Effector memory CD8-positive, alpha-beta T cell (primary cell): ENCODE data around the gene TNRC6B.
"Not testable (repeated sequence)": the region's sequence is repeated elsewhere in the genome, so short reads cannot be mapped to it uniquely, and the experiment has no call there.

Experiments used
- ATAC-seq: fragments of 150-1000 bp; cut with Tn5 transposase; replicated peaks from 2 replicates; pipeline ENCODE4 v1.10.0; 2021; ENCODE audit warnings: mild to moderate bottlenecking, moderate library complexity
- DNase-seq, 3 experiments: peaks; one replicate each; pipeline ENCODE4 v3.0.0; 2021
- H3K27ac Mint-ChIP-seq, 2 donors: one replicate each; pipeline ENCODE4 v1.8.0; 2022; ENCODE audit warnings: mild to moderate bottlenecking in 2 of 2, mixed read lengths in 2 of 2, moderate library complexity in 2 of 2
- H3K27me3 Mint-ChIP-seq, 2 donors: one replicate each; pipeline ENCODE4 v1.8.0; 2022; ENCODE audit warnings: mixed read lengths in 2 of 2
- H3K36me3 Mint-ChIP-seq: one replicate; pipeline ENCODE4 v1.8.0; 2022; ENCODE audit warnings: mild to moderate bottlenecking, moderate library complexity, mixed read lengths; ENCODE audit not compliant: insufficient read depth
- H3K4me1 Mint-ChIP-seq, 2 donors: one replicate each; pipeline ENCODE4 v1.8.0; 2022; ENCODE audit warnings: low read depth in 2 of 2, mixed read lengths in 2 of 2
- H3K4me3 Mint-ChIP-seq, 2 donors: one replicate each; pipeline ENCODE4 v1.8.0; 2022; ENCODE audit warnings: mild to moderate bottlenecking in 2 of 2, mixed read lengths in 2 of 2, moderate library complexity in 2 of 2
- H3K9me3 Mint-ChIP-seq, 2 donors: one replicate each; pipeline ENCODE4 v1.8.0; 2022; ENCODE audit warnings: mixed read lengths in 2 of 2

Gene TNRC6B

DNA sequence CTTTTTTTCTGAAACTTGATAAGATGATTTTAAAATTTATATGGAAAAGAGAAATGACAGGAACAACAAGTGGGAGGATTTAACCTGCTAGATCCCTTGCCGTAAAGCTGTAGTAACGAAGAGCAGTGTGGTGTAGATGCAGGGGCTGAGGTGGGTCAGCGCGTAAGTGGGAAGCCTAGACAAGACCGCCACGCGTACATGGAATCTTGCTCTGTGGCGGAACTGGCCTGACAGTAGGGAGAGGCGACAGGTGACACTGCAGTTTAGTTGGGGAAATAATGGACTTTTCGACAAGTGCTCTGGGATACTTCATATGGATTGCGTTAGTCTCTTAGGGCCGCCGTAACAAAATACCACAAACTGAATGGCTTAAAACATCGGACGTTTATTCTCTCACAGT, 28.8 kb downstream of the TNRC6B start:
- H3K36me3 Mint-ChIP-seq: peaks cover 5% of the 10 kb centered on the region
- H3K27ac Mint-ChIP-seq: peak overlapping the region in 1 of 2 donors; percentile 68
- ATAC-seq: no peak
- peaks cover 36 to 67% of the 10 kb centered on the region in 2 donors for H3K4me1 Mint-ChIP-seq
- H3K9me3 Mint-ChIP-seq: no peaks in the 10 kb centered on the region
- H3K27me3 Mint-ChIP-seq: no peaks in the 10 kb centered on the region
- H3K4me3 Mint-ChIP-seq: no peak overlapping the region
- no peak for DNase-seq

DNA sequence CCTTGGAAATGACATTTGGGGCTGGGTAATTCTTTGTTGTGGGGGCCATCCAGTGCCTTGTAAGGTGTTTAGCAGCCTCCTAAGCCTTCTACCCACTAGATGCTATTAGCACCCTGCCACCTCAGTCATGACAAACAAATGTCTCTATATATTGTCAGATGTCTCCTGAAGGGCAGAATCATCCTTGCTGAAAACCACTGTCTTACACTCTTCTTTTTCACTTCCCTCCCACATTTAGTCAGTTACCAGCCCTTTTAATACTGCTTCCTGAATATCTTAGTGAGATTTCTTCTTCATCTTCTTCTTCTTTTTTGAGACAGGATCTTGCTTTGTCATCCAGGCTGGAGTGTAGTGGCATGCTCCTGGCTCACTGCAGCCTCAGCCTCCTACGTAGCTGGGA, 33.1 kb downstream of the TNRC6B start:
- no peaks in the 10 kb centered on the region for H3K27me3 Mint-ChIP-seq
- peaks cover 45 to 77% of the 10 kb centered on the region in 2 donors for H3K4me1 Mint-ChIP-seq
- DNase-seq (no peak), ATAC-seq (peak; percentile 62)
- peaks cover 9% of the 10 kb centered on the region for H3K36me3 Mint-ChIP-seq
- no peaks in the 10 kb centered on the region for H3K9me3 Mint-ChIP-seq
- H3K4me3 Mint-ChIP-seq: no peak overlapping the region
- H3K27ac Mint-ChIP-seq: peak overlapping the region; percentile 14 to 88

DNA sequence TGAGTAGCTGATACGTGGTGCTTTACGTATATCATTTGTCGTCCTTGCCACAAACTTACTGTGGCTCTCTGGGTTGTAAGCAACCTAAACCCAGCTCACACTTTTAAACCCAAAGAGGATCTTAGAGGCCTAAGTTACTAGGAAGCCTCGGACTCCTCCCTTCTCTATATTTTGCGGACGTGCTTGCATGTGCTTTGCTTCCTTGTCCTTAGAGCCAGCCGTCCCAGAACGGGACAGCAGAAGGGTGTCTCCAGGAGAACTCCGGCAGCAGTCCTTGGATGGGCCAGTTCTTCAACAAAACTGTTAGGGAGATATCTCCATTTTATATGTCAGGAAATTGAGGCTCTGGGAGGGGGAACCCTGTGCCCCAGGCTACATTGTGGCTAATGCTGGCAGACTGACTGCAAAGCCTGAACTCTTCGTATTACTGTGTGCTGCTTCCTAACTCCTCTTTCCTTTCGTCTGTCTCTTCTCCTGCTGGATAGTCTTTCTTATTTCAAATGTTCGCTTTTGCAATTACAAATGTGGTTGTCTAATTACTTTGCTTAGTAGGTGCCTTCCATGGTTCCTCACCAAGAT, 33.8 kb downstream of the TNRC6B start:
- ATAC-seq: no peak
- peaks cover 52 to 81% of the 10 kb centered on the region in 2 donors for H3K4me1 Mint-ChIP-seq
- peaks cover 9% of the 10 kb centered on the region for H3K36me3 Mint-ChIP-seq
- H3K9me3 Mint-ChIP-seq: no peaks in the 10 kb centered on the region
- no peak overlapping the region for H3K4me3 Mint-ChIP-seq
- peak overlapping the region; percentile 14 to 88 for H3K27ac Mint-ChIP-seq
- no peaks in the 10 kb centered on the region for H3K27me3 Mint-ChIP-seq
- DNase-seq: no peak

DNA sequence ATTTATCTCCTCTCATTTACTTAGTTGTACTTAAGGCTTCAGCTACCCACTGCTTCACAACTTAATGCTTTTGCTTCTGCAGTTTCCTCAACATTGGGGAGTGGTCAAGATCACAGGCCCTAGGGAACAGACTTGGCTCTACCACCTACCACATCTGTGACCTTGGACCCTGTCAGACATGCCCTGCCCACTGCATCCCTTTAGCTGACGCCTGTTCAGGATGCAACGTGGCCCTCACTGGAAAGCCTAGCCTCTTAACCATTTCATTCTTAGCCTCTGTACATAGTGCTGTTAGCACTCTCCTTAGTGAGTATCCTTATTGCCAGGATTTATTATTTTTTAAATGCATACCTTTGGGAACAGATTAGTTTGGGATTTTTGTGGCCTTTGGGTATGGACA, 34.4 kb downstream of the TNRC6B start:
- Mint-ChIP-seq H3K27me3 (no peaks in the 10 kb centered on the region), H3K4me1 (peaks cover 57 to 83% of the 10 kb centered on the region in 2 donors), H3K36me3 (peaks cover 5% of the 10 kb centered on the region), H3K4me3 (no peak overlapping the region), H3K9me3 (no peaks in the 10 kb centered on the region), H3K27ac (peak overlapping the region; percentile 14 to 86)
- no peak for DNase-seq
- ATAC-seq: no peak

DNA sequence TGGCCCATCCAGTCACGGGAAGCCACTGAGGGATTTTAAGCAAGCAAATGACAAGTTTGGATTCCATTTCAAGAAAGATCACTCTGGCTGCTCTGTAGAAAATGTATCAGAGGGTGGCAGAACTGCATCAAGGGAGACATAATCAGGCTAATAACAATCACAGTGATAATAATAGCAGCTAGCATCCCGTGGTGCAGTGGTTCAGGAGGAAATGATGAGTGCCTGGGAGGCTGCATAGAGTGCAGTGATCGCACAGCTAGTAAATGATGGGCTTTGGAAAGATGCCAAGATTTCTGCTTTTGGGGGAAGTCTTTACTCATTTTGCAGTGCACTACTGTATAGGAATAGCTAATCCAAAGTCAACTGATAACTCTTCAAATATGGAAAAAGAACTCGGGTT, 35.8 kb downstream of the TNRC6B start:
- DNase-seq: no peak
- no peak for ATAC-seq
- Mint-ChIP-seq H3K27me3 (no peaks in the 10 kb centered on the region), H3K36me3 (peaks cover 4% of the 10 kb centered on the region), H3K27ac (peak overlapping the region; percentile 86 to 89), H3K9me3 (no peaks in the 10 kb centered on the region), H3K4me3 (no peak overlapping the region), H3K4me1 (peaks cover 64 to 83% of the 10 kb centered on the region in 2 donors)

DNA sequence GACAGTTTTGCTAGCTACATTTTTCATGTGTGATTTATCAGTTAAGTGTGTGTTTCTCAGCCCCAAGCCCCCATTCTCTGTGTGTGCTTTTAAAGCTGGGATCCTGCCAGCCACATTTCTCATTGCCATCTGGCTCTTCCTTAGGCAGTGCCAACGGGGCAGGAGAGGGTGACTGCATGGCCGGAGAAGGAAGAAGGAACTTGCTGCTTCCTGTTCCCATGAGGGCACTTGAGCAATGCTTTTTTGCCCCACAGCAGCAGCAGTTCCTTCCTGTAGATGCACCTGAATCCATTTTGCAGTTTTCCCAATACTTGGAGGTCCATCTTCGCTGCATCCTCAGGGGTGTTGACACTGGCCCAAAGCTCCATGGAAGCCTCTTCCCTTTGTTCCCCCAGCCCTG, 37.5 kb downstream of the TNRC6B start:
- peak overlapping the region; percentile 67 to 72 for H3K4me3 Mint-ChIP-seq

DNA sequence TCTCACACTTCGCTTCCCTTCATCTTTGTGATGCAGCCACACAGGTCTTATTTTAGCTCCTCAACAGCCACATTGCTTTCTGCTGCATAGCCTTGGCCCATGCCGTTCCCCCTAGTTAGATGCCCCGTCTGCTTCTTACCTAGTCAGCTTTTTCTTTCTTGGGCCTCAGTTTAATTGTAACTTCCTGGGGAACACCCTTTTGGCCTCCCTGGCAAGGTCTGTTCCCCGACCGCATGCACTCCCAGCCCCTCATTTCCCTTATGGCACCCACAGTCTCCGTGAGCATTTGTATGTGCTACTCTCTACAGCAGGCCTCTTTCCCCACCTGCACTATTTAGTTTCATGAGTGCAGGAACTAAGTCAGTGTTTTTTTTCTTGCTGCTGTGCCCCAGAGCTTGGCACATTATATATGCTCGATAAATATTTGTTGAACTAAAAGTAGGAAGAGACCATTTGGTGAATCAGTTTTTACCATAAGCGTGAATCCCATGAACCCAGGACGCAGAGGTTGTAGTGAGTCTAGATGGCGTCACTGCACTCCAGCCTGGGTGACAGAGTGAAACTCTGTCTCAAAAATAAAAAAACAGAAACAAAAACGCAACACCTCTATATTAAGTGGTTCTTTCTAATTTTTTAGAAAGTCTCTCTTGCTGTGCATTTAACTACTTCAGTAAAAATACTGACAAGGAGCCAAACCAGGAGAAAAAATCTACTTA, 38.5 kb downstream of the TNRC6B start:
- Mint-ChIP-seq H3K27me3 (no peaks in the 10 kb centered on the region), H3K4me1 (peaks cover 69 to 80% of the 10 kb centered on the region in 2 donors), H3K9me3 (no peaks in the 10 kb centered on the region), H3K27ac (peak overlapping the region; percentile 86 to 89), H3K4me3 (peak overlapping the region; percentile 67 to 72), H3K36me3 (peaks cover 4% of the 10 kb centered on the region)
- peak; percentile 85 for ATAC-seq
- peak; percentile 21 to 28 (median 27) for DNase-seq

More for the DNA sequence above, 37.5 kb downstream of the TNRC6B start:
- Mint-ChIP-seq H3K36me3 (peaks cover 4% of the 10 kb centered on the region), H3K27ac (peak overlapping the region; percentile 86 to 89), H3K9me3 (no peaks in the 10 kb centered on the region), H3K4me1 (peaks cover 77 to 87% of the 10 kb centered on the region in 2 donors), H3K27me3 (no peaks in the 10 kb centered on the region)
- ATAC-seq (no peak), DNase-seq (no peak)

DNA sequence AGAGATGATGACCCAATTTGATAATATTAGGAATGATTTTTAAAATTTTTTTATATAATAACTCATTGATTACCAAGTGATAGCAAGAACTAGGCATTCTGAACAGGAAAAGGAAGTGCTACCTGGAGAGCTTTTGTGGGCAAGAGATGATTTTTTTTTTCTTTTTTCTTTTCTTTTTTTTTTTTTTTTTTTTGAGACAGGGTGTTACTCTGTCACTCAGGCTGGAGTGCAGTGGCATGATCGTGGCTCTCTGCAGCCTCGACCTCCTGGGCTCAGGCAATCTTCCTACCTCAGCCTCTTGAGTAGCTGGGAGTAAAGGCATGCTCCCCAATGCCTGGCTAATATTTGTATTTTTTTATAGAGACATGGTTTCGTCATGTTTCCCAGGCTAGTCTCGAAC, 40.4 kb downstream of the TNRC6B start:
- peaks cover 65 to 75% of the 10 kb centered on the region in 2 donors for H3K4me1 Mint-ChIP-seq

DNA sequence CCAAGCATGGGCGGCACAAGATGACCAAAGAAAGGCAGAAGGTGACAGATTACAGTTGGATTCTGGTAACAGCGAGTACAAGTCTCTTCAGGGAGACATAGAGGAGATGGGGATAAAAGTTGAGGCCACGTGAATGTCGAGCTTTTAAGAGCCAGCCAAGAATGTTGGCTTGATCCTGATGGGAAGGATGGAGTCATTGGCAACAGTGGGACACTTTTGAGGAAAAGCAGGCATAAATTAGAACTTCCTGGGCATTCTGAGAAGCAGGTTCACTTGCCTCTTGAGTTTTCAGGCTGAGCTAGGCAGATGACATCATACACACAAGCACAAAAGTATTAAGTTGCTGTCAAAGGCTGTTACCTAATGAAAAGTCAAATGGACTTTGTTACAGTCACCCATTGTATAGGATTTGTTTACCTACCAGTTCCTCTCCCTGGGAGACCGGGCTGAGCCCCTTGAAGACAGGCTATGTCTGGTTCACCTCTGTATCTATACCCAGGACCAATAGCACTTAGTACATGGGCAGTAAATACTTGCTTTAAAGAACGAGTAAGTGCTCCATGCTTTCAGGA, 41.1 kb downstream of the TNRC6B start:
- H3K27me3 Mint-ChIP-seq: no peaks in the 10 kb centered on the region
- peak overlapping the region; percentile 84 to 85 for H3K27ac Mint-ChIP-seq
- peaks cover 61 to 72% of the 10 kb centered on the region in 2 donors for H3K4me1 Mint-ChIP-seq
- H3K4me3 Mint-ChIP-seq: peak overlapping the region; percentile 5 to 75
- peaks cover 9% of the 10 kb centered on the region for H3K36me3 Mint-ChIP-seq
- H3K9me3 Mint-ChIP-seq: no peaks in the 10 kb centered on the region
- ATAC-seq (no peak), DNase-seq (no peak)

More for the DNA sequence above, 40.4 kb downstream of the TNRC6B start:
- ATAC-seq (peak; percentile 26), DNase-seq (no peak)
- Mint-ChIP-seq H3K27me3 (no peaks in the 10 kb centered on the region), H3K4me3 (peak overlapping the region; percentile 5 to 75), H3K27ac (peak overlapping the region; percentile 84 to 89), H3K36me3 (peaks cover 7% of the 10 kb centered on the region), H3K9me3 (no peaks in the 10 kb centered on the region)

DNA sequence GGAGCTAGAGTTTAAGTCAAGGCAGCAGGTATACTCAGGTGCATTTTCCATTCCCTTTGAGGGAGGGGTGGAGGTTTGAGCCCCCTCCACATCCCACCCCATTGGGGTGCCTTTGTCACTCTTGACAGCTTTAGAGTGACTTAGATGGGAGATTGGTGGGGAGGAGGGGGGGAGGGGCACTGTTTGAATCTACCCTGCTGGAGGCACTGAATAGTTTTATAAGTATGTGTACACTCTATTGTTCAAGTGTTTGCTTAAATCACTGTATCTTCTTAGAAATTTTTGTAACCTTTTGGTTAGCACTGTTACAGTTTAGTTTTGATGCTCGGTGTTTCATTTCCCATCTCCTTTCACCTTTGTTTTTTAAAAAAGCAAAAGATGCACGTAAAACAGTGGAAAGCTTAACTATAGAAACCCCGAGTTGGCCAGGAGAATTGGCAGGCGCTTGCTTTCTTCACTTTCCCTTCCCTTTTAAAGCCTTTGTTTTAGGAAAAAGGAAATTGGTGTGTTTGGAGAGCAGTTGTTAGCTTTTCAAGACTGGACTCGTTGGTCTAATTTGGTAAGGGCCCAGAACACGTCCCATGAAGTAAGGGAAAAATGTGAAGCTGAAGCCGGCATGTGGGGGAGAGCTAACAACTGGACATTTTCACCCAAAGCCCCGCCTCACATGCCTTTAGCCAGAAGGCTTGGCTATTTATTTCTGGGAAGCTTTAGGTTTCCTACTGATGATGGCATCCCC, 42.8 kb downstream of the TNRC6B start:
- no peaks in the 10 kb centered on the region for H3K9me3 Mint-ChIP-seq
- no peak for DNase-seq
- H3K36me3 Mint-ChIP-seq: peaks cover 8% of the 10 kb centered on the region
- H3K27me3 Mint-ChIP-seq: no peaks in the 10 kb centered on the region
- peak overlapping the region; percentile 84 to 85 for H3K27ac Mint-ChIP-seq
- H3K4me3 Mint-ChIP-seq: no peak overlapping the region
- H3K4me1 Mint-ChIP-seq: peaks cover 59 to 67% of the 10 kb centered on the region in 2 donors
- ATAC-seq: no peak

DNA sequence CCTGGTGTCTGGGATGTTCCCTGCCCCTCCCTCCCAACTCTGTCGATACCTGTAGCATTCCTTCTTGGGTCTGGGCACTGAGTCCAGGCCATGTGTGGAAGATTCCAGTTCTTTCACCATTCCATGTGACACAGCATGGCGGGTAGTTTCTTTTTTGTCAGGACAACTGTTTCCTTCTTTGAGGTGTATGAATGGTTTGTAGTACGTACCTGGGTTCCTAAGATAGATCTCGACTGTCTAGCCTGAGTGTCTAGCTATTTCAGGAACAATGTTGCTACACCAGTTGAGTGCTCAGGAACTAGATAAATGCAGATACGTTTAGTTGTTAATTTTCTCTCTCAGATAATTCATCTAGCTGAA, 43.3 kb downstream of the TNRC6B start:
- no peak for DNase-seq
- Mint-ChIP-seq H3K9me3 (no peaks in the 10 kb centered on the region), H3K36me3 (peaks cover 9% of the 10 kb centered on the region), H3K27me3 (no peaks in the 10 kb centered on the region), H3K4me1 (peaks cover 54 to 65% of the 10 kb centered on the region in 2 donors), H3K4me3 (no peak overlapping the region), H3K27ac (peak overlapping the region; percentile 41 to 56)
- ATAC-seq: no peak

DNA sequence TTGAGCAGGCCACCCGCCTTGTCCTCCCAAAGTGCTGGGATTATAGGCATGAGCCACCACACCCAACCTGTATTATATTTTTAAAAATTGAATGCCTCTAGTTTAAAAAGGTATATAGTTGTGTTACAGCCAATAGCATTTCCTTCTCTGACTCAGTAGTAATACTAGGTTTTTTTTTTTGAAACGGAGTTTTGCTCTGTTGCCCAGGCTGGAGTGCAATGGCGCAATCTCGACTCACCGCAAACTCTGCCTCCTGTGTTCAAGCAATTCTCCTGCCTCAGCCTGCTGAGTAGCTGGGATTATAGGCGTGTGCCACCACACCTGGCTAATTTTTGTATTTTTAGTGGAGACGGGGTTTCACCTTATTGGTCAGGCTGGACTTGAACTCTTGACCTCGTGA, 45.3 kb downstream of the TNRC6B start:
- peaks cover 48 to 59% of the 10 kb centered on the region in 2 donors for H3K4me1 Mint-ChIP-seq
- not testable (repeated sequence) for H3K4me3 Mint-ChIP-seq, H3K27me3 Mint-ChIP-seq, H3K27ac Mint-ChIP-seq, H3K9me3 Mint-ChIP-seq, DNase-seq, ATAC-seq
- peaks cover 15% of the 10 kb centered on the region for H3K36me3 Mint-ChIP-seq

DNA sequence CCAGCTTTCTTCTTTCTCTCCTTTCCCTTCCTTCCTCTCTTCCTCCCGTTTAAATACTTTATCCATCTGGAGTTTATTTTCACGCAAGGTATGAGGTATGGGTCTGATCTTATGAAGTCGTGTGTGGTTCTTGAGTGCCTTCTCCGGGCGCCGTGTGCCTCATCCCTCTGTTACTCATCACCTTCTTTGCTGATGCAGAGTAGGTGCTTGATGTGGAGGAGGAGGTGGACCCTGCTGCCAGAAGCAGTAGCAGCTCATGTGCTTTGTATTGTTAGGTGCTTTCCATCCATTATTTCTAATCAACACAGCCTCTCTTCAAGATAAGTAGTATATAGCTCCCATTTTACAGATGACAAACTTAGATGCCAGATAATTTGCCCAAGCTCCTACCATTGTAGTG, 47.0 kb downstream of the TNRC6B start:
- peaks cover 22% of the 10 kb centered on the region for H3K36me3 Mint-ChIP-seq
- no peak for DNase-seq
- H3K9me3 Mint-ChIP-seq: no peaks in the 10 kb centered on the region
- H3K4me3 Mint-ChIP-seq: peak overlapping the region in 1 of 2 donors; percentile 15
- peaks cover 35 to 50% of the 10 kb centered on the region in 2 donors for H3K4me1 Mint-ChIP-seq
- no peaks in the 10 kb centered on the region for H3K27me3 Mint-ChIP-seq
- ATAC-seq: peak; percentile 22
- H3K27ac Mint-ChIP-seq: peak overlapping the region; percentile 6 to 67
